ENCODE data around the gene PBX3. TPM values are rescaled to one million over a fixed set of nuclear protein-coding genes. Genes with fewer than 3 reads are reported as not detected.

PBX3 gene
- total RNA-seq, 1 experiment from 2014 or later: 46.0 TPM

GRCh38 chr9:125794708-125795107 is 47.5 kb downstream of the PBX3 start:
- Histone ChIP-seq H3K23ac (ENCODE audit: insufficient read length, low read depth, low read length) (no peak overlapping the region), H3K4me2 (ENCODE audit: insufficient read depth, insufficient read length, low read length) (no peak overlapping the region), H3K23me2 (ENCODE audit: insufficient read length, low read depth, low read length, poor library complexity, severe bottlenecking) (no peaks in the 10 kb centered on the region), H3K27ac (ENCODE audit: insufficient read length, low read depth, low read length) (no peak overlapping the region), H2BK20ac (ENCODE audit: low read depth, low read length, poor library complexity, severe bottlenecking) (no peak overlapping the region), H3K56ac (ENCODE audit: insufficient read length, low read depth, low read length) (no peak overlapping the region), H3K79me2 (ENCODE audit: insufficient read depth, low read length) (peaks cover 2% of the 10 kb centered on the region; the same call in 1 of the 2 replicates), H3K4me1 (ENCODE audit: insufficient read depth, low read length) (peaks cover 3% of the 10 kb centered on the region; the same call in 1 of the 2 replicates), H4K8ac (replicated peaks; ENCODE audit: insufficient read length, low read depth, low read length) (no peak overlapping the region), H4K20me1 (ENCODE audit: control insufficient read depth, insufficient read depth, insufficient read length) (no peaks in the 10 kb centered on the region), H2AK5ac (ENCODE audit: insufficient read length, low read length) (no peak overlapping the region), H2AFZ (ENCODE audit: low read length) (no peak overlapping the region), H2BK12ac (ENCODE audit: insufficient read length, low read depth, low read length) (no peak overlapping the region), H2BK5ac (ENCODE audit: insufficient read length, low read length) (no peak overlapping the region), H4K5ac (ENCODE audit: insufficient read length, low read depth, low read length) (no peak overlapping the region), H3K18ac (ENCODE audit: insufficient read length, low read depth, low read length) (no peak overlapping the region), H3T11ph (ENCODE audit: low read length) (no peak overlapping the region), H3K9ac (ENCODE audit: extremely low read depth, insufficient read length, low read length) (no peak overlapping the region), H3K4ac (ENCODE audit: low read depth, low read length) (no peak overlapping the region), H3K14ac (ENCODE audit: insufficient read depth, low read length) (no peak overlapping the region), H2BK120ac (ENCODE audit: low read depth, low read length, poor library complexity, severe bottlenecking) (no peak overlapping the region), H3K9me3 (ENCODE audit: control insufficient read depth, low read depth, low read length) (no peaks in the 10 kb centered on the region), H2BK15ac (ENCODE audit: low read depth, low read length) (no peak overlapping the region), H3K27me3 (ENCODE audit: insufficient read depth, low read length) (no peaks in the 10 kb centered on the region), H4K91ac (ENCODE audit: insufficient read length, low read depth, low read length) (no peak overlapping the region), H3K79me1 (ENCODE audit: insufficient read depth, low read depth, low read length, poor library complexity, severe bottlenecking) (no peaks in the 10 kb centered on the region)
- Mint-ChIP-seq H3K27me3 (ENCODE audit: low read depth) (no peaks in the 10 kb centered on the region), H3K27ac (no peak overlapping the region), H3K36me3 (ENCODE audit: insufficient read depth in 1 of 3, low read depth in 3 of 3) (peaks cover 0 to 10% (median 6%) of the 10 kb centered on the region in 3 experiments; a peak in 5 of 7 replicates), H3K4me1 (peaks cover 4 to 8% of the 10 kb centered on the region in 2 experiments), H3K9me3 (no peaks in the 10 kb centered on the region), H3K4me3 (no peak overlapping the region)
- TF ChIP-seq CTCF (conservative IDR thresholded peaks at IDR 0.05): no peak
- WGBS (ENCODE audit: extremely low coverage, insufficient read length, low lambda C conversion rate): no CpG with 5 or more reads among the region's 2 CpGs
- no peak for DNase-seq
